ENCODE measurements around the gene DIAPH2.
"Not testable (repeated sequence)": the region's sequence is repeated elsewhere in the genome, so short reads cannot be mapped to it uniquely, and the experiment has no call there.

DIAPH2 gene

DNA sequence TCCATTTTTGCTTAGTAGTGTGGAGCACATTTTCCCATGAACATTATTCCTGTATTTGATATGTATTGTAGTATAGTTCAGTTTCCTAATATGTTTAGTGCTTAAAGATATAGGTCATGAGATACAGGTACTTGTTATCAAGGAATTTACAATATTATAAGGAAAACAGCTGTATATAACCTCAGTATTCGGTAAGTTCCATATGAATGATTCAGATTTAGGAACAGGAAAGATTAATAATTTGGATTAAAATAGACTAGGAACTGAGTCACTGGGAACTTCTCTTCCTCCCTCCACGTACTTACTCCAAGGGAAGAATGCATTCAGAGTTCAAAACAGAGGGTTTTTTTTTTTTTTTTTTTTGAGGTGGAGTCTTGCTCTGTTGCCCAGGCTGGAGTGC is 20.0 kb downstream of the DIAPH2 start:
- no peak overlapping the region for H3K27ac ChIP-seq
- intact Hi-C loops (cut with DNase I; ENCODE audit: low total_unique reads) = no loop called here
- TF ChIP-seq, protein P1, sequence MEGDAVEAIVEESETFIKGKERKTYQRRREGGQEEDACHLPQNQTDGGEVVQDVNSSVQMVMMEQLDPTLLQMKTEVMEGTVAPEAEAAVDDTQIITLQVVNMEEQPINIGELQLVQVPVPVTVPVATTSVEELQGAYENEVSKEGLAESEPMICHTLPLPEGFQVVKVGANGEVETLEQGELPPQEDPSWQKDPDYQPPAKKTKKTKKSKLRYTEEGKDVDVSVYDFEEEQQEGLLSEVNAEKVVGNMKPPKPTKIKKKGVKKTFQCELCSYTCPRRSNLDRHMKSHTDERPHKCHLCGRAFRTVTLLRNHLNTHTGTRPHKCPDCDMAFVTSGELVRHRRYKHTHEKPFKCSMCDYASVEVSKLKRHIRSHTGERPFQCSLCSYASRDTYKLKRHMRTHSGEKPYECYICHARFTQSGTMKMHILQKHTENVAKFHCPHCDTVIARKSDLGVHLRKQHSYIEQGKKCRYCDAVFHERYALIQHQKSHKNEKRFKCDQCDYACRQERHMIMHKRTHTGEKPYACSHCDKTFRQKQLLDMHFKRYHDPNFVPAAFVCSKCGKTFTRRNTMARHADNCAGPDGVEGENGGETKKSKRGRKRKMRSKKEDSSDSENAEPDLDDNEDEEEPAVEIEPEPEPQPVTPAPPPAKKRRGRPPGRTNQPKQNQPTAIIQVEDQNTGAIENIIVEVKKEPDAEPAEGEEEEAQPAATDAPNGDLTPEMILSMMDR (IDR thresholded peaks at IDR 0.05) = no peak
- no peaks in the 10 kb centered on the region for H3K27me3 ChIP-seq
- H3K36me3 ChIP-seq = no peaks in the 10 kb centered on the region
- DNase-seq = no peak
- H3K4me1 ChIP-seq = peaks cover 0 to 13% (median 0%) of the 10 kb centered on the region in 4 donors
- no peak overlapping the region for H3K4me3 ChIP-seq
- H3K9me3 ChIP-seq = no peaks in the 10 kb centered on the region

DNA sequence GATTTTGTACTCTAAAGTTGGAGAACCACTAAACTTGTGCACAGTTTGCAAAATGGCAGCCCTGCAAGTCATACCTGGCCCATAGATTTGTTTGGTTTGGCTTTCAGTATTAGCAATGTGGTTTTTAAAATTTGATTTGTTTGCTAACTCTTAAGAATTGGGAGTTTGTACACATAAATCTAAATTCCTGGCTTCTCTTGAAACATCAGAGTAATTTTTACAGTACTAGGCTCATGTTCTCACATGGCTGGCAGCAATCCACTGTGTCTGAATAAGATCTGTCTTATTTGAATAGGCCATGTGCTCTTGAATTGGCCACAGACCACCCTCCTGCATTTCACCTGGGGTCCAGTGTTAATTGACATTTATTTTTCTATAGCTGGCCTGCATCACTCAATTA is 21.3 kb downstream of the DIAPH2 start:
- Histone ChIP-seq H3K27ac (no peak overlapping the region), H3K36me3 (no peaks in the 10 kb centered on the region), H3K9me3 (no peaks in the 10 kb centered on the region), H3K4me3 (no peak overlapping the region), H3K4me1 (peaks cover 0 to 13% (median 0%) of the 10 kb centered on the region in 4 donors), H3K27me3 (no peaks in the 10 kb centered on the region)
- intact Hi-C loops (cut with DNase I; ENCODE audit: low total_unique reads) = no loop called here
- TF ChIP-seq, protein P1 (IDR thresholded peaks at IDR 0.05) = no peak
- DNase-seq = no peak

DNA sequence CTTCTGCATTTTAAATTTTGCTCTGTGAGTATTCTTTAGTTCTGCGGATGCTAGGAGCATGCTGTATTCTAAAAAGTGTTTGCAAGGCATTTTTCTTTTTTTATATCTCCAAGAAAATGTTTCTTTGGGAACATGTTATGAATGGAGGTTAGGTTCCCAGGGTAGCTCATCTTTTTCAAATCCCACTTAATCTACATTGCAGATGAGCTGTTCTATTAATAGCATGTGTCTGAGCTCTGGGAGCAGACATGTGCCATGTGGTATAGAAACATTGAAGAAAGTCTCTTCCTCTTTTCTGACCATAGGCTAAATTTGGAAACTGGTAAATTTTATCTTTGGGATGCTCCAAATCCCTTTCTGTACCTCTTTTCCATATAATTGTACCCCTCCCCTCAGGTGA is 23.2 kb downstream of the DIAPH2 start:
- Histone ChIP-seq H3K27ac (no peak overlapping the region), H3K4me3 (no peak overlapping the region), H3K9me3 (no peaks in the 10 kb centered on the region), H3K36me3 (no peaks in the 10 kb centered on the region), H3K27me3 (no peaks in the 10 kb centered on the region), H3K4me1 (peaks cover 0 to 25% (median 0%) of the 10 kb centered on the region in 4 donors)
- intact Hi-C loops (cut with DNase I; ENCODE audit: low total_unique reads) = no loop called here
- TF ChIP-seq, protein P1 (IDR thresholded peaks at IDR 0.05) = no peak
- DNase-seq = no peak

DNA sequence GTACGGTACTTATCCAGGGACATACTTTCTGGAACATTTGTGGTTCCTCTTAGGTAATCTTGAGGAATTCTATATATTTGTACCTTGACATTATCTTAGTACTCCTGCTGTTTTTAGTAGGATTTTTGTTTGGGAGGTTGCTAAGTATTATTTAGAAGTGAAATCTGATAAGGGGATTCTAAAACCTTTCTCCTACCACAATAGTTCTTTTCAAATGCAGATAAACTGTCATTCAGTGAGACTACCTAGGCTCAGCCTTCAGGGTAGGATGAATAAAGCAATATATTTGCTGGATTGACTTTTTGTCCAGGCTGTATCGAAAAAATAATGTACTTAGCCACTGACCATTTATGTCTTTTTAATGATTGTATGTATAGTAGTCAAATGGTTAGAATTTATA is 25.4 kb downstream of the DIAPH2 start:
- intact Hi-C loops (cut with DNase I; ENCODE audit: low total_unique reads) = no loop called here
- DNase-seq = no peak
- Histone ChIP-seq H3K27me3 (no peaks in the 10 kb centered on the region), H3K9me3 (no peaks in the 10 kb centered on the region), H3K27ac (no peak overlapping the region), H3K4me1 (peaks cover 0 to 12% (median 0%) of the 10 kb centered on the region in 4 donors), H3K4me3 (no peak overlapping the region), H3K36me3 (no peaks in the 10 kb centered on the region)
- TF ChIP-seq, protein P1 (IDR thresholded peaks at IDR 0.05) = no peak

- intact Hi-C loops (cut with DNase I; ENCODE audit: low total_unique reads) = no loop called here
- DNase-seq = no peak
- Histone ChIP-seq H3K27me3 (no peaks in the 10 kb centered on the region), H3K9me3 (no peaks in the 10 kb centered on the region), H3K36me3 (no peaks in the 10 kb centered on the region), H3K27ac (no peak overlapping the region), H3K4me3 (no peak overlapping the region), H3K4me1 (peaks cover 0 to 12% (median 0%) of the 10 kb centered on the region in 4 donors)
- TF ChIP-seq, protein P1 (IDR thresholded peaks at IDR 0.05) = no peak
These were observed 28.7 kb downstream of the DIAPH2 start for GRCh38 chrX:96713303-96713702.

GRCh38 chrX:96714393-96714792 is 29.8 kb downstream of the DIAPH2 start:
- H3K4me3 ChIP-seq; H3K36me3 ChIP-seq; H3K27me3 ChIP-seq; H3K9me3 ChIP-seq; H3K27ac ChIP-seq; intact Hi-C loops (cut with DNase I; ENCODE audit: low total_unique reads); DNase-seq: not testable (repeated sequence)
- peaks cover 0 to 12% (median 0%) of the 10 kb centered on the region in 4 donors for H3K4me1 ChIP-seq
